SU-DHL-6 (cell line): ENCODE results near the gene NIT2.

Experiments
- H2AFZ ChIP-seq: fragments of 200-600 bp; sonication (generic); 2 replicates; pipeline ENCODE4 v1.6.1; 2014; ENCODE audit warnings: low read depth, mild to moderate bottlenecking, moderate library complexity, mixed read lengths, antibody characterized with exemption, low read length; ENCODE audit not compliant: severe bottlenecking
- H3F3A ChIP-seq: fragments of 200-600 bp; shearing (Covaris generic); 2 replicates; pipeline ENCODE4 v1.6.0; 2016; ENCODE audit warnings: antibody characterized with exemption, mild to moderate bottlenecking; ENCODE audit not compliant: insufficient read depth
- H3K27ac ChIP-seq: fragments of 200-600 bp; sonication (generic); 2 replicates; pipeline ENCODE4 v1.5.1; 2016; ENCODE audit warnings: low read depth, mild to moderate bottlenecking, low read length, moderate library complexity, mixed read lengths
- H3K27me3 ChIP-seq: fragments of 200-600 bp; sonication (generic), shearing (Covaris generic); 2 replicates; pipeline ENCODE4 v1.6.0; 2014; ENCODE audit warnings: mild to moderate bottlenecking, low read length
- H3K36me3 ChIP-seq: fragments of 200-600 bp; sonication (generic); 2 replicates; pipeline ENCODE4 v1.6.1; 2014; ENCODE audit warnings: mild to moderate bottlenecking, low read length, mixed read lengths
- H3K4me2 ChIP-seq: fragments of 300-600, 200-600 bp; shearing (Covaris generic), sonication (generic); 2 replicates; pipeline ENCODE4 v1.6.0; 2014; ENCODE audit warnings: low read length, low read depth, mild to moderate bottlenecking; ENCODE audit not compliant: poor library complexity, severe bottlenecking
- H3K4me3 ChIP-seq: fragments of 200-600 bp; sonication (generic); 2 replicates; pipeline ENCODE4 v1.5.1; 2014; ENCODE audit warnings: antibody characterized with exemption, low read length, mild to moderate bottlenecking, mixed read lengths; ENCODE audit not compliant: insufficient read depth, poor library complexity, severe bottlenecking
- H3K79me2 ChIP-seq: fragments of 200-600 bp; sonication (generic); 2 replicates; pipeline ENCODE4 v1.6.1; 2014; ENCODE audit warnings: mild to moderate bottlenecking, low read length, moderate library complexity; ENCODE audit not compliant: insufficient read depth
- H3K9ac ChIP-seq: fragments of 200-600 bp; sonication (generic); 2 replicates; pipeline ENCODE4 v1.7.0; 2014; ENCODE audit warnings: mild to moderate bottlenecking, low read length
- H3K9me2 ChIP-seq: fragments of 200-600 bp; sonication (generic); replicated peaks from 2 replicates; pipeline ENCODE4 v1.6.1; 2014; ENCODE audit warnings: low read length; ENCODE audit not compliant: insufficient read depth
- H3K9me3 ChIP-seq: fragments of 200-600 bp; sonication (generic); 2 replicates; pipeline ENCODE4 v1.6.1; 2014; ENCODE audit warnings: low read length, mixed read lengths; ENCODE audit not compliant: insufficient read depth
- H4K20me1 ChIP-seq: fragments of 200-600 bp; sonication (generic); 2 replicates; pipeline ENCODE4 v1.6.1; 2014; ENCODE audit warnings: low read depth, mild to moderate bottlenecking, antibody characterized with exemption, low read length, moderate library complexity, mixed read lengths
- CTCF ChIP-seq: fragments of 200-600 bp; sonication (generic); IDR thresholded peaks from one replicate; pipeline ENCODE4 v1.5.1; 2017; ENCODE audit warnings: antibody characterized with exemption, mild to moderate bottlenecking, low read length, moderate library complexity; ENCODE audit not compliant: insufficient read depth, poor library complexity, severe bottlenecking
- EZH2phosphoT487 ChIP-seq: fragments of 200-600 bp; sonication (generic), shearing (Covaris generic); conservative IDR thresholded peaks from 2 replicates; pipeline ENCODE4 v1.6.1; 2018; ENCODE audit warnings: mild to moderate bottlenecking, antibody characterized with exemption, low read length, moderate library complexity, mixed read lengths

The NIT2 gene

GRCh38 chr3:100334488-100335351 is at the start of gene NIT2:
Gene NIT2, plus strand, starts transcription at chr3:100334757. Its CDS starts 35 bp downstream, at chr3:100334792.
- H3K27me3 ChIP-seq: no peaks in the 10 kb centered on the region
- H3K4me2 ChIP-seq: peak within 1 kb of the TSS; percentile 96
- no peaks in the 10 kb centered on the region for H3K36me3 ChIP-seq
- H2AFZ ChIP-seq: peak within 1 kb of the TSS; percentile 97
- H4K20me1 ChIP-seq: no peaks in the 10 kb centered on the region
- H3K9me2 ChIP-seq: no peaks in the 10 kb centered on the region
- no peaks in the 10 kb centered on the region for H3K9me3 ChIP-seq
- peaks cover 9% of the 10 kb centered on the region; the same call in 1 of the 2 replicates for H3F3A ChIP-seq
- TF ChIP-seq EZH2phosphoT487: no peak
- TF ChIP-seq CTCF: no peak
- H3K27ac ChIP-seq: peak within 1 kb of the TSS; percentile 74
- H3K9ac ChIP-seq: peak within 1 kb of the TSS; percentile 74
- peaks cover 10% of the 10 kb centered on the region for H3K79me2 ChIP-seq
- H3K4me3 ChIP-seq: peak within 1 kb of the TSS; percentile 67

GRCh38 chr3:100288288-100288894 is 46.2 kb upstream of the NIT2 start:
- Histone ChIP-seq H3K79me2 (no peaks in the 10 kb centered on the region), H3K9me3 (no peaks in the 10 kb centered on the region), H3K9ac (no peak overlapping the region), H3K27me3 (no peaks in the 10 kb centered on the region), H3K36me3 (peaks cover 3% of the 10 kb centered on the region; the same call in 1 of the 2 replicates), H3K27ac (no peak overlapping the region), H4K20me1 (no peaks in the 10 kb centered on the region), H3K4me3 (no peak overlapping the region), H3K9me2 (no peaks in the 10 kb centered on the region), H2AFZ (no peak overlapping the region), H3K4me2 (no peak overlapping the region), H3F3A (no peaks in the 10 kb centered on the region)
- TF ChIP-seq EZH2phosphoT487 (no peak), CTCF (no peak)

- Histone ChIP-seq H3K27me3 (no peaks in the 10 kb centered on the region), H3K9me3 (no peaks in the 10 kb centered on the region), H3K27ac (no peak overlapping the region), H4K20me1 (no peaks in the 10 kb centered on the region), H3F3A (no peaks in the 10 kb centered on the region), H2AFZ (no peak overlapping the region), H3K9me2 (no peaks in the 10 kb centered on the region), H3K4me2 (no peak overlapping the region), H3K4me3 (no peak overlapping the region), H3K79me2 (no peaks in the 10 kb centered on the region), H3K36me3 (no peaks in the 10 kb centered on the region), H3K9ac (no peak overlapping the region)
- TF ChIP-seq CTCF (no peak), EZH2phosphoT487 (no peak)
Observed at GRCh38 chr3:100289339-100289738, 45.2 kb upstream of the NIT2 start.
